GM12878 (cell line): ENCODE data around the gene KCNJ12.

ENCODE experiments used
- SUZ12 ChIP-seq: fragments of 200-600 bp; sonication (generic); IDR thresholded peaks from one replicate; pipeline ENCODE4 v1.6.1; 2018; ENCODE audit warnings: antibody characterized with exemption, mild to moderate bottlenecking; ENCODE audit not compliant: unreplicated experiment
- TF ChIP-seq, protein P1 (sequence below), 3 experiments: IDR thresholded peaks in 2 of 3; conservative IDR thresholded peaks in 1 of 3; 2 replicates each; pipeline ENCODE4 v1.5.1; 2011; ENCODE audit warnings: low read depth in 3 of 3, low read length in 3 of 3, mild to moderate bottlenecking in 3 of 3, control low read depth in 2 of 3, moderate library complexity in 2 of 3, inconsistent platforms in 1 of 3, mixed read lengths in 1 of 3; ENCODE audit not compliant: control insufficient read depth in 2 of 3, insufficient read depth in 1 of 3; ENCODE audit errors: extremely low read depth in 1 of 3

DNA sequence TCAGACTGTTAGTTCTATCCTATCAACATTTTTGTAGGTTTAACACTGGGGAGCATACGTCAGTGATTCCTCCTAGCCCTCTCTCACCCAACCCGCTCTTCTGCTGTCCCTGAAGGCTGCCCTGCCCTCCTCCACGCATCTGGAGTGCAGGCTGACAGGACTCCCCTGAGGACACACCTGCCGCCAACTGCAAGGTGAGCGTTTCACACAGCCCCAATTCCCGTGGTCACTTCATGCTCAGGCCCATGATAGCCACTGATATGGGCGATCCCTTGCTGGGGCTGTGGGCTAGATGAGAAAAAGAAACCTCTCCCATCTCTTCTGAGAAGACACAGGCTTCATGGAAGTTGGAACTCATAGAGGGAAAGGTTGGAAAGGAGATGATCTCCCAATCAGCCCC, 91.0 kb downstream of the KCNJ12 start:
- TF ChIP-seq, protein P1, sequence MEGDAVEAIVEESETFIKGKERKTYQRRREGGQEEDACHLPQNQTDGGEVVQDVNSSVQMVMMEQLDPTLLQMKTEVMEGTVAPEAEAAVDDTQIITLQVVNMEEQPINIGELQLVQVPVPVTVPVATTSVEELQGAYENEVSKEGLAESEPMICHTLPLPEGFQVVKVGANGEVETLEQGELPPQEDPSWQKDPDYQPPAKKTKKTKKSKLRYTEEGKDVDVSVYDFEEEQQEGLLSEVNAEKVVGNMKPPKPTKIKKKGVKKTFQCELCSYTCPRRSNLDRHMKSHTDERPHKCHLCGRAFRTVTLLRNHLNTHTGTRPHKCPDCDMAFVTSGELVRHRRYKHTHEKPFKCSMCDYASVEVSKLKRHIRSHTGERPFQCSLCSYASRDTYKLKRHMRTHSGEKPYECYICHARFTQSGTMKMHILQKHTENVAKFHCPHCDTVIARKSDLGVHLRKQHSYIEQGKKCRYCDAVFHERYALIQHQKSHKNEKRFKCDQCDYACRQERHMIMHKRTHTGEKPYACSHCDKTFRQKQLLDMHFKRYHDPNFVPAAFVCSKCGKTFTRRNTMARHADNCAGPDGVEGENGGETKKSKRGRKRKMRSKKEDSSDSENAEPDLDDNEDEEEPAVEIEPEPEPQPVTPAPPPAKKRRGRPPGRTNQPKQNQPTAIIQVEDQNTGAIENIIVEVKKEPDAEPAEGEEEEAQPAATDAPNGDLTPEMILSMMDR (IDR thresholded peaks at IDR 0.05 in 2 of 3, conservative IDR thresholded peaks at IDR 0.05 in 1 of 3; ENCODE audit: control insufficient read depth in 2 of 3, extremely low read depth in 1 of 3, insufficient read depth in 1 of 3, low read depth in 3 of 3, low read length in 3 of 3): no peak
- TF ChIP-seq SUZ12: no peak
